K562 (cell line): ENCODE data around the gene GPX7. TPM values are rescaled to one million over a fixed set of nuclear protein-coding genes. Genes with fewer than 3 reads are reported as not detected.

Source experiments
- ATAC-seq: fragments of 200-7000 bp; cut with Tn5 transposase; 3 replicates; pipeline ENCODE4 v1.9.1; 2020; ENCODE audit warnings: moderate library complexity
- BruUV-seq: library from RNA; stranded (reverse); fragments of 400-500 nt; replicated peaks from 2 replicates; lab custom pipeline; 2021; lab: Mats Ljungman, UMichigan
- CTCF ChIA-PET: fragments of 300-600 bp; formaldehyde crosslinking; extraction: SDS; loops from one replicate; lab custom pipeline; 2021; ENCODE audit warnings: low intra/inter-chr PET ratio; lab: Yijun Ruan, JAX
- POLR2A ChIA-PET: fragments of 300-600, 350-650 bp; sonication (Branson Sonifier 250); formaldehyde crosslinking; extraction: SDS; loops from one replicate; lab custom pipeline; 2021; ENCODE audit warnings: antibody characterized with exemption, inconsistent platforms; lab: Yijun Ruan, JAX
- DNase-seq, 4 experiments: peaks; one replicate each; pipeline versions ENCODE4 v3.0.0 to v3.0.0-alpha.2; 2011 to 2018; ENCODE audit warnings: low spot score in 3 of 4, mixed read lengths in 3 of 4; ENCODE audit errors: extremely low read depth in 1 of 4
- FAIRE-seq: peaks from 2 replicates; lab custom pipeline; 2011; peaks lifted over from hg19 to GRCh38; lab: Jason Lieb, UNC
- H2AFZ ChIP-seq: 2 replicates; pipeline ENCODE4 v1.6.0; 2011; ENCODE audit warnings: low read depth, low read length, control low read depth, inconsistent platforms
- H3K27ac ChIP-seq: fragments of 200-600 bp; 3 replicates; pipeline ENCODE4 v1.8.0; 2011; ENCODE audit warnings: low read depth, mild to moderate bottlenecking, control low read depth, inconsistent platforms, low read length, moderate library complexity, mixed read lengths; ENCODE audit errors: extremely low read depth
- H3K27me3 ChIP-seq, 2 experiments: fragments of 300-600 bp in 1 of 2; 2 replicates in 1 of 2; 3 replicates in 1 of 2; pipeline versions ENCODE4 v1.6.0 to v1.8.0; 2011; ENCODE audit warnings: inconsistent platforms in 2 of 2, low read length in 2 of 2, mild to moderate bottlenecking in 1 of 2, mixed read lengths in 1 of 2, moderate library complexity in 1 of 2; ENCODE audit not compliant: control insufficient read depth in 2 of 2, insufficient read depth in 2 of 2
- H3K36me3 ChIP-seq: fragments of 300-600 bp; 3 replicates; pipeline ENCODE4 v1.8.0; 2011; ENCODE audit warnings: mild to moderate bottlenecking, low read length, inconsistent platforms; ENCODE audit not compliant: control insufficient read depth, insufficient read depth
- H3K4me1 ChIP-seq, 2 experiments: fragments of 200-600 bp in 1 of 2; replicated peaks in 1 of 2; 2 replicates in 1 of 2; 3 replicates in 1 of 2; pipeline versions ENCODE4 v1.5.1 to v1.8.0; 2011; ENCODE audit warnings: inconsistent platforms in 2 of 2, low read length in 2 of 2, mild to moderate bottlenecking in 1 of 2, mixed read lengths in 1 of 2, moderate library complexity in 1 of 2; ENCODE audit not compliant: control insufficient read depth in 2 of 2, insufficient read depth in 2 of 2
- H3K4me2 ChIP-seq: 2 replicates; pipeline ENCODE4 v1.6.1; 2011; ENCODE audit warnings: low read length, control low read depth, inconsistent platforms, mixed read lengths; ENCODE audit not compliant: insufficient read depth
- H3K4me3 ChIP-seq: fragments of 200-600 bp; sonication (generic), shearing (Covaris generic); 2 replicates; pipeline ENCODE4 v1.5.1; 2016; ENCODE audit warnings: control low read depth, inconsistent platforms
- H3K79me2 ChIP-seq: fragments of 200-600 bp; 3 replicates; pipeline ENCODE4 v1.8.0; 2011; ENCODE audit warnings: low read length, inconsistent platforms; ENCODE audit not compliant: control insufficient read depth, insufficient read depth
- H3K9ac ChIP-seq, 2 experiments: 2 replicates each; pipeline versions ENCODE4 v1.6.0 to v1.6.1; 2011; ENCODE audit warnings: low read depth in 2 of 2, low read length in 2 of 2, control low read depth in 1 of 2, inconsistent platforms in 1 of 2, mild to moderate bottlenecking in 1 of 2, mixed read lengths in 1 of 2; ENCODE audit not compliant: insufficient read depth in 1 of 2
- H3K9me1 ChIP-seq: one replicate; pipeline ENCODE4 v1.6.0; 2011; ENCODE audit warnings: inconsistent platforms, mild to moderate bottlenecking, low read length, moderate library complexity; ENCODE audit not compliant: control insufficient read depth, insufficient read depth
- H3K9me3 ChIP-seq: replicated peaks from 2 replicates; pipeline ENCODE4 v1.5.1; 2011; ENCODE audit warnings: low read depth, low read length, inconsistent platforms; ENCODE audit not compliant: control insufficient read depth, insufficient read depth
- H4K20me1 ChIP-seq: replicated peaks from 2 replicates; pipeline ENCODE4 v1.6.1; 2011; ENCODE audit warnings: low read length, inconsistent platforms, mixed read lengths; ENCODE audit not compliant: control insufficient read depth, insufficient read depth
- BDP1 ChIP-seq: IDR thresholded peaks from 3 replicates; pipeline ENCODE4 v1.6.1; 2011; ENCODE audit not compliant: insufficient read length, insufficient read depth
- FIP1L1 ChIP-seq: fragments of 200-400 bp; formaldehyde crosslinking; IDR thresholded peaks from 2 replicates; pipeline ENCODE4 v1.6.1; 2018; ENCODE audit warnings: mild to moderate bottlenecking, low read depth, low read length; ENCODE audit not compliant: poor library complexity, severe bottlenecking
- FOS ChIP-seq: IDR thresholded peaks from 3 replicates; pipeline ENCODE4 v1.6.1; 2011; ENCODE audit not compliant: insufficient read length; ENCODE audit errors: extremely low read depth
- MED1 ChIP-seq: sonication (generic); formaldehyde crosslinking; IDR thresholded peaks from 2 replicates; pipeline ENCODE4 v1.8.1; 2023; ENCODE audit warnings: missing genetic modification reagents, borderline replicate concordance
- MYBL2 ChIP-seq, 2 experiments: fragments of 450-650 bp in 1 of 2; sonication (generic) in 1 of 2; formaldehyde crosslinking in 1 of 2; IDR thresholded peaks; 2 replicates each; pipeline versions ENCODE4 v1.6.1 to v1.8.1; 2017 to 2022; ENCODE audit warnings: borderline replicate concordance in 1 of 2, inconsistent platforms in 1 of 2, low read depth in 1 of 2, mild to moderate bottlenecking in 1 of 2, missing genetic modification reagents in 1 of 2, moderate library complexity in 1 of 2
- NCOA4 ChIP-seq: fragments of 450-650 bp; IDR thresholded peaks from 2 replicates; pipeline ENCODE4 v1.6.1; 2018; ENCODE audit warnings: mild to moderate bottlenecking; ENCODE audit not compliant: partially characterized antibody
- NELFE ChIP-seq: IDR thresholded peaks from 2 replicates; pipeline ENCODE4 v1.6.1; 2011; ENCODE audit warnings: mild to moderate bottlenecking; ENCODE audit not compliant: insufficient read depth, insufficient read length
- RFX7 ChIP-seq: fragments of 250-450 bp; sonication (Bioruptor Pico); IDR thresholded peaks from 2 replicates; pipeline ENCODE4 v1.5.1; 2021; ENCODE audit warnings: mild to moderate bottlenecking
- SAFB2 ChIP-seq: fragments of 200-400 bp; formaldehyde crosslinking; IDR thresholded peaks from 2 replicates; pipeline ENCODE4 v1.6.1; 2018; ENCODE audit warnings: borderline replicate concordance, low read length, low read depth, moderate library complexity; ENCODE audit not compliant: severe bottlenecking
- ZC3H8 ChIP-seq: fragments of 450-650 bp; IDR thresholded peaks from 2 replicates; pipeline ENCODE4 v1.6.1; 2017
- ZNF12 ChIP-seq: sonication (generic); formaldehyde crosslinking; IDR thresholded peaks from 2 replicates; pipeline ENCODE4 v1.4.0; 2020; ENCODE audit warnings: mild to moderate bottlenecking, missing genetic modification reagents
- ZNF695 ChIP-seq: fragments of 450-650 bp; formaldehyde crosslinking; IDR thresholded peaks from 2 replicates; pipeline ENCODE4 v1.4.0; 2020; ENCODE audit warnings: mild to moderate bottlenecking, moderate library complexity
- WGBS: fragments of 100-300 bp; shearing (Covaris generic); methylation state at CpG from one replicate; pipeline ENCODE4 v1.1.6; 2016; ENCODE audit warnings: low coverage, mixed read lengths; ENCODE audit not compliant: insufficient coverage; ENCODE audit errors: missing lambda C conversion rate; 5-methylcytosine and 5-hydroxymethylcytosine counted together
- in situ Hi-C: fragments of 300-500 bp; cut with MboI; formaldehyde crosslinking; loops from 4 replicates; pipeline ENCODE4 v1.15.0; 2018; ENCODE audit warnings: inconsistent platforms, mixed read lengths
- intact Hi-C: fragments of 100-400 bp; cut with micrococcal nuclease; formaldehyde crosslinking; loops from 2 replicates; pipeline ENCODE4 v1.14.2; 2022
- polyA plus RNA-seq, 8 experiments: library from polyadenylated mRNA; depleted of rRNA in 4 of 8; stranded (reverse) in 5 of 8; unstranded in 3 of 8; fragments of >200 nt; fragmentation: Nextera tagmentation in 2 of 8; fragmentation: Illumina TruSeq in 1 of 8; extraction: Ambion mirVana in 2 of 8; extraction: Trizol in 1 of 8; gene quantifications; 2 replicates each; pipeline versions ENCODE4 v1.2.1 to v1.2.3, GENCODE V29; 2011 to 2014; ENCODE audit warnings: inconsistent platforms in 1 of 8, missing spikeins in 1 of 8
- total RNA-seq, 7 experiments: library from RNA; depleted of rRNA in 6 of 7; stranded (reverse); fragments of >200 nt in 6 of 7; fragmentation: Illumina TruSeq in 2 of 7; extraction: Trizol in 2 of 7; gene quantifications; 2 replicates each; pipeline versions ENCODE4 v1.2.1 to v1.2.3, GENCODE V29; 2011 to 2021; ENCODE audit warnings: low replicate concordance in 1 of 7
- TF ChIP-seq, protein P1 (sequence below): sonication (generic); formaldehyde crosslinking; IDR thresholded peaks from 2 replicates; pipeline ENCODE4 v1.8.0; 2022; ENCODE audit warnings: mild to moderate bottlenecking, missing genetic modification reagents, borderline replicate concordance
- TF ChIP-seq, protein P2 (sequence below): fragments of 450-650 bp; formaldehyde crosslinking; IDR thresholded peaks from 2 replicates; pipeline ENCODE4 v1.4.0; 2020; ENCODE audit warnings: mild to moderate bottlenecking
- TF ChIP-seq, protein P3 (sequence below): fragments of 250-450 bp; sonication (Bioruptor Pico); IDR thresholded peaks from 2 replicates; pipeline ENCODE4 v1.8.0; 2022; ENCODE audit warnings: inconsistent platforms, mild to moderate bottlenecking, moderate library complexity, borderline replicate concordance
- TF ChIP-seq, protein P4 (sequence below), 2 experiments: fragments of 250-450 bp in 1 of 2; fragments of 450-650 bp in 1 of 2; sonication (Bioruptor Pico) in 1 of 2; IDR thresholded peaks; 2 replicates each; pipeline versions ENCODE4 v1.6.1 to v1.8.0; 2016 to 2021; ENCODE audit warnings: mild to moderate bottlenecking in 2 of 2, moderate library complexity in 2 of 2, missing compliant biosample characterization in 1 of 2, missing genetic modification characterization in 1 of 2

Gene GPX7
- total and polyA plus RNA-seq, 9 of the 15 experiments (the other 6 are each of a cell fraction or from before 2014, with no cell fraction given) = 0.08 TPM; not detected in 8

DNA sequence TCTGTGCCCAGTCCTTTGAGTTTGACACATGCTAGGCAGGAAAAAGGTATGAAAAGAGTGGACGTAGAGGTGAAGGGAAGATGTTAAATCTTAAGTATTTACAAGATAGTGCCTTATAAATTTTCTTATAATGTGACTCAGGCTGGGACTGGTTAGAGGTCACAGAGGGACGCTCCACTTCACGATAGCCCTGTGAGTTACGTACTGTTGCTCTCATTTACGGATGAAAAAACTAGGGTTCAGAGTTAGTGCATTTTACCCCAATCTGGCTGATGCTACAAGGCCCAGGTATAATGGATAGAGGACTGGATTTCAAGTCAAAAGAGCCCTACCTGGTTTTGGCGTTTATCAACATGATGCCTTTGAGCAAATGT, 47.9 kb upstream of the GPX7 start (continued):
- TF ChIP-seq FIP1L1 (no peak), FOS (no peak), ZNF695 (CRISPR knock-in tag) (no peak)
- TF ChIP-seq, protein P1, sequence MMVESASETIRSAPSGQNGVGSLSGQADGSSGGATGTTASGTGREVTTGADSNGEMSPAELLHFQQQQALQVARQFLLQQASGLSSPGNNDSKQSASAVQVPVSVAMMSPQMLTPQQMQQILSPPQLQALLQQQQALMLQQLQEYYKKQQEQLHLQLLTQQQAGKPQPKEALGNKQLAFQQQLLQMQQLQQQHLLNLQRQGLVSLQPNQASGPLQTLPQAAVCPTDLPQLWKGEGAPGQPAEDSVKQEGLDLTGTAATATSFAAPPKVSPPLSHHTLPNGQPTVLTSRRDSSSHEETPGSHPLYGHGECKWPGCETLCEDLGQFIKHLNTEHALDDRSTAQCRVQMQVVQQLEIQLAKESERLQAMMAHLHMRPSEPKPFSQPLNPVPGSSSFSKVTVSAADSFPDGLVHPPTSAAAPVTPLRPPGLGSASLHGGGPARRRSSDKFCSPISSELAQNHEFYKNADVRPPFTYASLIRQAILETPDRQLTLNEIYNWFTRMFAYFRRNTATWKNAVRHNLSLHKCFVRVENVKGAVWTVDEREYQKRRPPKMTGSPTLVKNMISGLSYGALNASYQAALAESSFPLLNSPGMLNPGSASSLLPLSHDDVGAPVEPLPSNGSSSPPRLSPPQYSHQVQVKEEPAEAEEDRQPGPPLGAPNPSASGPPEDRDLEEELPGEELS (CRISPR knock-in tag) = no peak

DNA sequence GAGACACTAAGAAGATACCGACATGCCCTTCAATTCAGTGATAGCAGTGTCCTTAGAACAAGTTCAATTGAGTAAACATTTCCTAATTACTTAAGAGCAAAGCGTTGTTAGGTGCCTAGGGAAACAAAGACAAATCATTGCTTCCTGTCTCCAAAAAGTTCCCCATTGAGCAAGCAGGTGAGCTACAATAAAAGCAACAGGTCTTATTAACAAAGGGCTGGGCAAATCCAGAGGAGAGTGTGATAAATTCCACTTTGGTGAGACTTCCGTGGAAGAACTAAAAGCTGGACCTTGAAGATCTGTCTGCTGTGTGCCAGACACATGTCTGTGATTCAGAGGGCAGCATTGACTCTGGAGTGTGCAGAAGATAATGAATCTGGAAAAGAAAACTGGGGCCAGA, 47.4 kb upstream of the GPX7 start:
- DNase-seq (no peak), FAIRE-seq (no peak), ATAC-seq (no peak)
- in situ Hi-C loops (no loop called here), intact Hi-C loops (loop anchor here (5.0 kb wide), 1 partner anchor 497 kb away; the partner anchor contains the start of genes BTF3L4 and TXNDC12)
- no TSS peak for BruUV-seq
- ChIA-PET CTCF (no interaction called here), POLR2A (interaction anchor here (0.6 to 1.1 kb wide), 4 partner anchors 13 to 151 kb away, joined by 3 read pairs; no protein-coding TSS in a partner anchor)
- Histone ChIP-seq H3K4me1 (peaks cover 5 to 19% of the 10 kb centered on the region in 2 experiments; a peak in 3 of 5 replicates), H3K9me1 (no peaks in the 10 kb centered on the region), H2AFZ (no peak overlapping the region), H3K9ac (no peak overlapping the region), H3K79me2 (peaks cover 31% of the 10 kb centered on the region), H3K27me3 (no peaks in the 10 kb centered on the region), H3K4me3 (no peak overlapping the region), H3K36me3 (no peaks in the 10 kb centered on the region), H3K9me3 (no peaks in the 10 kb centered on the region), H3K27ac (no peak overlapping the region), H3K4me2 (no peak overlapping the region), H4K20me1 (peaks cover 10% of the 10 kb centered on the region)
- 31% methylated on average over 3 of the region's 3 CpGs for WGBS
- TF ChIP-seq MED1 (CRISPR knock-in tag) (no peak), ZNF12 (CRISPR knock-in tag) (no peak), NCOA4 (no peak), BDP1 (no peak), MYBL2 (IDR thresholded peaks at IDR 0.05; ENCODE audit: low read depth) (no peak), MYBL2 (CRISPR knock-in tag; IDR thresholded peaks at IDR 0.05; ENCODE audit: borderline replicate concordance) (no peak), RFX7 (no peak), ZC3H8 (no peak), SAFB2 (no peak), NELFE (no peak)
- TF ChIP-seq, protein P2, sequence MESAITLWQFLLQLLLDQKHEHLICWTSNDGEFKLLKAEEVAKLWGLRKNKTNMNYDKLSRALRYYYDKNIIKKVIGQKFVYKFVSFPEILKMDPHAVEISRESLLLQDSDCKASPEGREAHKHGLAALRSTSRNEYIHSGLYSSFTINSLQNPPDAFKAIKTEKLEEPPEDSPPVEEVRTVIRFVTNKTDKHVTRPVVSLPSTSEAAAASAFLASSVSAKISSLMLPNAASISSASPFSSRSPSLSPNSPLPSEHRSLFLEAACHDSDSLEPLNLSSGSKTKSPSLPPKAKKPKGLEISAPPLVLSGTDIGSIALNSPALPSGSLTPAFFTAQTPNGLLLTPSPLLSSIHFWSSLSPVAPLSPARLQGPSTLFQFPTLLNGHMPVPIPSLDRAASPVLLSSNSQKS (CRISPR knock-in tag) = no peak
- TF ChIP-seq, protein P3, sequence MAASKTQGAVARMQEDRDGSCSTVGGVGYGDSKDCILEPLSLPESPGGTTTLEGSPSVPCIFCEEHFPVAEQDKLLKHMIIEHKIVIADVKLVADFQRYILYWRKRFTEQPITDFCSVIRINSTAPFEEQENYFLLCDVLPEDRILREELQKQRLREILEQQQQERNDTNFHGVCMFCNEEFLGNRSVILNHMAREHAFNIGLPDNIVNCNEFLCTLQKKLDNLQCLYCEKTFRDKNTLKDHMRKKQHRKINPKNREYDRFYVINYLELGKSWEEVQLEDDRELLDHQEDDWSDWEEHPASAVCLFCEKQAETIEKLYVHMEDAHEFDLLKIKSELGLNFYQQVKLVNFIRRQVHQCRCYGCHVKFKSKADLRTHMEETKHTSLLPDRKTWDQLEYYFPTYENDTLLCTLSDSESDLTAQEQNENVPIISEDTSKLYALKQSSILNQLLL (CRISPR knock-in tag) = no peak
- TF ChIP-seq, protein P4, sequence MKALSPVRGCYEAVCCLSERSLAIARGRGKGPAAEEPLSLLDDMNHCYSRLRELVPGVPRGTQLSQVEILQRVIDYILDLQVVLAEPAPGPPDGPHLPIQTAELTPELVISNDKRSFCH (CRISPR knock-in tag; IDR thresholded peaks at IDR 0.05) = no peak
- TF ChIP-seq, protein P4 (tag; IDR thresholded peaks at IDR 0.05) = no peak
